HPDE6-E6E7 (cell line): Measurements from ENCODE around the gene GATA6.

Experiments used
- DNase-seq: peaks from one replicate; pipeline ENCODE4 v3.0.0; 2011; ENCODE audit warnings: missing footprints; ENCODE audit errors: extremely low spot score

Gene GATA6

GRCh38 chr18:22241921-22242361 is 72.6 kb downstream of the GATA6 start:
- no peak for DNase-seq

- no peak for DNase-seq
Measured at GRCh38 chr18:22243513-22243912, 74.1 kb downstream of the GATA6 start.

- DNase-seq: no peak
Measured at GRCh38 chr18:22250026-22250425, 80.6 kb downstream of the GATA6 start.

GRCh38 chr18:22250591-22250996 is 81.2 kb downstream of the GATA6 start:
- DNase-seq: peak; percentile 31
